ENCODE measurements around the gene CCDC170. TPM values are rescaled to one million over a fixed set of nuclear protein-coding genes. Genes with fewer than 3 reads are reported as not detected.
"Not testable (repeated sequence)": the region's sequence is repeated elsewhere in the genome, so short reads cannot be mapped to it uniquely, and the experiment has no call there.

Gene CCDC170
- total RNA-seq, 4 donors from 2014 or later = 0.22 to 1.1 (median 1.1) TPM; not detected in 1

GRCh38 chr6:151506761-151507160 lies 12.9 kb downstream of the CCDC170 start:
- no peak overlapping the region for H3K4me3 ChIP-seq (ENCODE audit: low read depth, poor library complexity, severe bottlenecking)
- TF ChIP-seq POLR2A (IDR thresholded peaks at IDR 0.05) (no peak), CTCF (IDR thresholded peaks at IDR 0.05) (no peak)
- 93 to 95% methylated on average over 2 of the region's 2 CpGs for WGBS, 2 donors
- no peak for DNase-seq (ENCODE audit: low spot score in 2 of 2)
- intact Hi-C loops (cut with DNase I; ENCODE audit: low total_unique reads) = no loop called here

GRCh38 chr6:151509048-151509447 lies 15.2 kb downstream of the CCDC170 start:
- no peak overlapping the region for H3K4me3 ChIP-seq (ENCODE audit: low read depth, poor library complexity, severe bottlenecking)
- TF ChIP-seq CTCF (IDR thresholded peaks at IDR 0.05) (no peak), POLR2A (IDR thresholded peaks at IDR 0.05) (no peak)
- DNase-seq (ENCODE audit: low spot score in 2 of 2) = no peak
- intact Hi-C loops (cut with DNase I; ENCODE audit: low total_unique reads) = no loop called here
- 83 to 90% methylated on average over 2 of the region's 2 CpGs for WGBS, 2 donors

GRCh38 chr6:151512481-151512880 lies 18.7 kb downstream of the CCDC170 start:
- 75 to 81% methylated on average over 5 of the region's 5 CpGs for whole genome bisulfite sequencing, 2 donors
- no peak for DNase-seq (ENCODE audit: low spot score in 2 of 2)
- intact Hi-C loops (cut with DNase I; ENCODE audit: low total_unique reads) = no loop called here
- H3K4me3 ChIP-seq (ENCODE audit: low read depth, poor library complexity, severe bottlenecking) = no peak overlapping the region
- no peak for TF ChIP-seq CTCF (IDR thresholded peaks at IDR 0.05)

- DNase-seq (ENCODE audit: low spot score in 2 of 2) = no peak
- H3K4me3 ChIP-seq (ENCODE audit: low read depth, poor library complexity, severe bottlenecking) = no peak overlapping the region
- no peak for TF ChIP-seq POLR2A (IDR thresholded peaks at IDR 0.05)
- TF ChIP-seq CTCF (IDR thresholded peaks at IDR 0.05) = no peak
- intact Hi-C loops (cut with DNase I; ENCODE audit: low total_unique reads) = no loop called here
- WGBS, 2 donors = 88% methylated on average over 9 of the region's 9 CpGs
Observed at GRCh38 chr6:151514000-151514730, 20.3 kb downstream of the CCDC170 start.

GRCh38 chr6:151518992-151519391 lies 25.2 kb downstream of the CCDC170 start:
- WGBS, 2 donors = 91 to 94% methylated on average over 5 of the region's 5 CpGs
- intact Hi-C loops (cut with DNase I; ENCODE audit: low total_unique reads); H3K4me3 ChIP-seq (ENCODE audit: low read depth, poor library complexity, severe bottlenecking); DNase-seq (ENCODE audit: low spot score in 2 of 2): not testable (repeated sequence)

- intact Hi-C loops (cut with DNase I; ENCODE audit: low total_unique reads) = no loop called here
- TF ChIP-seq CTCF (IDR thresholded peaks at IDR 0.05) (no peak), POLR2A (IDR thresholded peaks at IDR 0.05) (no peak)
- DNase-seq (ENCODE audit: low spot score in 2 of 2) = no peak
- WGBS, 2 donors = 42 to 88% methylated on average over 1 of the region's 1 CpG
- no peak overlapping the region for H3K4me3 ChIP-seq (ENCODE audit: low read depth, poor library complexity, severe bottlenecking)
Observed at GRCh38 chr6:151523034-151523433, 29.2 kb downstream of the CCDC170 start.

All from lower leg skin (tissue), 4 donors.